ENCODE data around the gene HCST. TPM values are rescaled to one million over a fixed set of nuclear protein-coding genes. Genes with fewer than 3 reads are reported as not detected.
"Not testable (repeated sequence)": the region's sequence is repeated elsewhere in the genome, so short reads cannot be mapped to it uniquely, and the experiment has no call there.

HCST gene
- total and polyA plus RNA-seq, 7 donors = 1.1 to 4.7 (median 3.5) TPM

DNA sequence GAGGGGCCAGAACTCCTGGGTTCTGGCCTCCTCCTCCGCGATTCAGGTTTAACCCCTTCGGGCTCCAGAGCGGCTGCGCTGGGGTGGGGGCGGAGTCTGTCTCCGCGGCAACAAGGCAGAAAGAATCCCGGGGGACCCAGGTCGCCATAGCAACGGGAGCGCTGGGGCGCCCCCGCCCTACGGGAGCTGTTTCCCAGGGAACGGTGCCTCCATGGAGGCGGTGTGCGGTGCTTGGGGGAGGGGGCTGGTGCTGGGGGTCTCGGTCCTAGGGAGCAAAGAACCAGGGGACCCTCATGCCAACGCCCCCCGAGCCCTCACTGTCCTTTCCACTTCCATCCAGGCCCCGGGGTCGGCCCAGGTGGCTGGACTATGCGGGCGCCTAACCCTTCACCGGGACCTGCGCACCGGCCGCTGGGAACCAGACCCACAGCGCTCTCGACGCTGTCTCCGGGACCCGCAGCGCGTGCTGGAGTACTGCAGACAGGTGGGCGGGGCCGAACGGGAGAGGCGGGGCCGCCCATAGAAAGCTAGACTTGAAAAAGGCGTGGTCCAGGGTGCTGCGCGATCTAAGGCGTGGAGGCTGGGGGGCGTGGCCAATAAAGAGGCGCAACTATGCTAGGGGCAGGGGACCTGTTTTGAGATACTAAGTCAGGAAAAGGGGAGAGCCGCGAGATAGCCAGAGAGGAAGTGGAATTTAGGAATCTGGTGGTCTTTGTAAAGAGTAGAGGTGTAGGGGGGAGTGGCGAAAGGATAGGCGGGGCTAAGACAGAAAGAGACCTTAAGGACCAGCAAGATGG lies 32.8 kb upstream of the HCST start:
- ATAC-seq = peak; percentile 46 to 61 (median 56)
- intact Hi-C loops (cut with DNase I) = no loop called here
- H3K4me3 ChIP-seq = peak overlapping the region; percentile 60

GRCh38 chr19:35870124-35870736 lies 32.1 kb upstream of the HCST start:
- ATAC-seq; H3K27ac ChIP-seq; H3K9me3 ChIP-seq; H3K4me1 ChIP-seq; intact Hi-C loops (cut with DNase I); H3K36me3 ChIP-seq (ENCODE audit: insufficient read depth in 1 of 2, low read depth in 1 of 2); DNase-seq: not testable (repeated sequence)
- Histone ChIP-seq H3K4me3 (peak overlapping the region; percentile 60), H3K27me3 (ENCODE audit: insufficient read depth in 3 of 3, low read length in 2 of 3) (peaks cover 0 to 68% (median 18%) of the 10 kb centered on the region in 3 donors)
- 37 to 44% (median 39%) methylated on average over 26 of the region's 26 CpGs for WGBS, 3 donors

More for the DNA sequence above, 32.8 kb upstream of the HCST start:
- H3K27me3 ChIP-seq (ENCODE audit: insufficient read depth in 3 of 3, low read length in 2 of 3) = peaks cover 0 to 72% (median 22%) of the 10 kb centered on the region in 3 donors
- no peaks in the 10 kb centered on the region for H3K36me3 ChIP-seq (ENCODE audit: insufficient read depth in 1 of 2, low read depth in 1 of 2)
- no peak overlapping the region for H3K27ac ChIP-seq
- 1% methylated on average over 41 to 51 of the region's 51 CpGs for WGBS, 3 donors
- H3K4me1 ChIP-seq = peaks cover 6% of the 10 kb centered on the region
- no peaks in the 10 kb centered on the region for H3K9me3 ChIP-seq
- DNase-seq = peak; percentile 59 to 69
- TF ChIP-seq, protein P1, sequence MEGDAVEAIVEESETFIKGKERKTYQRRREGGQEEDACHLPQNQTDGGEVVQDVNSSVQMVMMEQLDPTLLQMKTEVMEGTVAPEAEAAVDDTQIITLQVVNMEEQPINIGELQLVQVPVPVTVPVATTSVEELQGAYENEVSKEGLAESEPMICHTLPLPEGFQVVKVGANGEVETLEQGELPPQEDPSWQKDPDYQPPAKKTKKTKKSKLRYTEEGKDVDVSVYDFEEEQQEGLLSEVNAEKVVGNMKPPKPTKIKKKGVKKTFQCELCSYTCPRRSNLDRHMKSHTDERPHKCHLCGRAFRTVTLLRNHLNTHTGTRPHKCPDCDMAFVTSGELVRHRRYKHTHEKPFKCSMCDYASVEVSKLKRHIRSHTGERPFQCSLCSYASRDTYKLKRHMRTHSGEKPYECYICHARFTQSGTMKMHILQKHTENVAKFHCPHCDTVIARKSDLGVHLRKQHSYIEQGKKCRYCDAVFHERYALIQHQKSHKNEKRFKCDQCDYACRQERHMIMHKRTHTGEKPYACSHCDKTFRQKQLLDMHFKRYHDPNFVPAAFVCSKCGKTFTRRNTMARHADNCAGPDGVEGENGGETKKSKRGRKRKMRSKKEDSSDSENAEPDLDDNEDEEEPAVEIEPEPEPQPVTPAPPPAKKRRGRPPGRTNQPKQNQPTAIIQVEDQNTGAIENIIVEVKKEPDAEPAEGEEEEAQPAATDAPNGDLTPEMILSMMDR (IDR thresholded peaks at IDR 0.05) = no peak

GRCh38 chr19:35870798-35871197 lies 31.5 kb upstream of the HCST start:
- peaks cover 6% of the 10 kb centered on the region for H3K4me1 ChIP-seq
- 69 to 75% (median 71%) methylated on average over 11 to 12 of the region's 12 CpGs for WGBS, 3 donors
- no peaks in the 10 kb centered on the region for H3K9me3 ChIP-seq
- no peak overlapping the region for H3K27ac ChIP-seq
- H3K4me3 ChIP-seq = no peak overlapping the region
- H3K27me3 ChIP-seq (ENCODE audit: insufficient read depth in 3 of 3, low read length in 2 of 3) = peaks cover 0 to 66% (median 18%) of the 10 kb centered on the region in 3 donors
- ATAC-seq (no peak), DNase-seq (no peak)
- no peaks in the 10 kb centered on the region for H3K36me3 ChIP-seq (ENCODE audit: insufficient read depth in 1 of 2, low read depth in 1 of 2)
- intact Hi-C loops (cut with DNase I) = no loop called here
- TF ChIP-seq, protein P1 (IDR thresholded peaks at IDR 0.05) = no peak

DNA sequence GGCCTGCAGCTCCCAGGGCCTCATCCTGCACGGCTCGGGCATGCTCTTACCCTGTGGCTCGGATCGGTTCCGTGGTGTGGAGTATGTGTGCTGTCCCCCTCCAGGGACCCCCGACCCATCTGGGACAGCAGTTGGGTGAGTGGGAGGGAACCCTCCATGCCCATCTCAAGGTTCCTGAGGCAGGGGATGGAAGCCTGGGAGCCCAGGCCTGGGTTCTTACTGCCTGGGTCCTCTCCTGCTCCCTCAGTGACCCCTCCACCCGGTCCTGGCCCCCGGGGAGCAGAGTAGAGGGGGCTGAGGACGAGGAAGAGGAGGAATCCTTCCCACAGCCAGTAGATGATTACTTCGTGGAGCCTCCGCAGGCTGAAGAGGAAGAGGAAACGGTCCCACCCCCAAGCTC lies 30.7 kb upstream of the HCST start:
- Histone ChIP-seq H3K9me3 (no peaks in the 10 kb centered on the region), H3K27me3 (ENCODE audit: insufficient read depth in 3 of 3, low read length in 2 of 3) (peaks cover 0 to 58% (median 14%) of the 10 kb centered on the region in 3 donors), H3K4me3 (no peak overlapping the region), H3K27ac (no peak overlapping the region), H3K4me1 (peaks cover 6% of the 10 kb centered on the region), H3K36me3 (ENCODE audit: insufficient read depth in 1 of 2, low read depth in 1 of 2) (no peaks in the 10 kb centered on the region)
- intact Hi-C loops (cut with DNase I) = no loop called here
- TF ChIP-seq, protein P1 (IDR thresholded peaks at IDR 0.05) = no peak
- ATAC-seq (no peak), DNase-seq (no peak)
- WGBS, 3 donors = 77 to 83% (median 80%) methylated on average over 12 of the region's 12 CpGs

GRCh38 chr19:35872180-35872579 lies 30.1 kb upstream of the HCST start:
- Histone ChIP-seq H3K27me3 (ENCODE audit: insufficient read depth in 3 of 3, low read length in 2 of 3) (peaks cover 0 to 52% (median 14%) of the 10 kb centered on the region in 3 donors), H3K9me3 (no peaks in the 10 kb centered on the region), H3K4me3 (no peak overlapping the region), H3K27ac (no peak overlapping the region), H3K4me1 (peaks cover 6% of the 10 kb centered on the region), H3K36me3 (ENCODE audit: insufficient read depth in 1 of 2, low read depth in 1 of 2) (no peaks in the 10 kb centered on the region)
- 74 to 84% (median 79%) methylated on average over 5 of the region's 5 CpGs for WGBS, 3 donors
- intact Hi-C loops (cut with DNase I) = no loop called here
- no peak for ATAC-seq
- DNase-seq = no peak
- TF ChIP-seq, protein P1 (IDR thresholded peaks at IDR 0.05) = no peak

All from psoas muscle (tissue), 8 donors.